Fibroblast of lung (primary cell): ENCODE measurements around the gene P4HTM.

Experiments
- EZH2 ChIP-seq: IDR thresholded peaks from 2 replicates; pipeline ENCODE4 v1.5.1; 2012; ENCODE audit warnings: low read length, control low read depth, mild to moderate bottlenecking; ENCODE audit errors: missing control alignments
- TF ChIP-seq, protein P1 (sequence below), 2 donors: IDR thresholded peaks in 1 of 2; conservative IDR thresholded peaks in 1 of 2; 1 replicate in 1 of 2; 2 replicates in 1 of 2; pipeline ENCODE4 v1.5.1; 2011 to 2012; ENCODE audit warnings: low read length in 2 of 2, control low read depth in 1 of 2, inconsistent platforms in 1 of 2, low read depth in 1 of 2, mild to moderate bottlenecking in 1 of 2

DNA sequence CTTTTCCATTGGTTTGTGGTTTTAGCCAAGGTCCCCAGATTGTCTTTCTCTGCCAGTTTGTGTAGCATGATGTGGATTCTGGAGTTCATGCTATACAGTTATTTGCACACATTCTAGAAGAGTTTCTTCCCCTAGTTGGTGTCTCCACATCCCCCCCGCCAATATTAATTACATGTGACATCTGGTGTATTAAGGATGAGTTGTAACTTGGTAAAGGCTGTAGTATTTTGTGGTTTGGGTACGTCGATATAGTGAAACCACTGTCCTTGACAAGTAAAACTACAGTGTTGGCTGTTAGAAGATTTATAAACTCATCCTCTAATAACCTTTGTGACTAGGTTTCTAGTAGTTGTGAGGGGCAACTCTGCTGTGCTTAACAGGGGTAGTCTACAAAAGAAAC is 23.7 kb upstream of the P4HTM start:
- TF ChIP-seq, protein P1, sequence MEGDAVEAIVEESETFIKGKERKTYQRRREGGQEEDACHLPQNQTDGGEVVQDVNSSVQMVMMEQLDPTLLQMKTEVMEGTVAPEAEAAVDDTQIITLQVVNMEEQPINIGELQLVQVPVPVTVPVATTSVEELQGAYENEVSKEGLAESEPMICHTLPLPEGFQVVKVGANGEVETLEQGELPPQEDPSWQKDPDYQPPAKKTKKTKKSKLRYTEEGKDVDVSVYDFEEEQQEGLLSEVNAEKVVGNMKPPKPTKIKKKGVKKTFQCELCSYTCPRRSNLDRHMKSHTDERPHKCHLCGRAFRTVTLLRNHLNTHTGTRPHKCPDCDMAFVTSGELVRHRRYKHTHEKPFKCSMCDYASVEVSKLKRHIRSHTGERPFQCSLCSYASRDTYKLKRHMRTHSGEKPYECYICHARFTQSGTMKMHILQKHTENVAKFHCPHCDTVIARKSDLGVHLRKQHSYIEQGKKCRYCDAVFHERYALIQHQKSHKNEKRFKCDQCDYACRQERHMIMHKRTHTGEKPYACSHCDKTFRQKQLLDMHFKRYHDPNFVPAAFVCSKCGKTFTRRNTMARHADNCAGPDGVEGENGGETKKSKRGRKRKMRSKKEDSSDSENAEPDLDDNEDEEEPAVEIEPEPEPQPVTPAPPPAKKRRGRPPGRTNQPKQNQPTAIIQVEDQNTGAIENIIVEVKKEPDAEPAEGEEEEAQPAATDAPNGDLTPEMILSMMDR (conservative IDR thresholded peaks at IDR 0.05 in 1 of 2, IDR thresholded peaks at IDR 0.05 in 1 of 2; ENCODE audit: low read depth in 1 of 2, low read length in 2 of 2): no peak
- TF ChIP-seq EZH2: no peak
